GM23338 (cell line): Measurements from ENCODE around the gene VPS45. TPM values are rescaled to one million over a fixed set of nuclear protein-coding genes. Genes with fewer than 3 reads are reported as not detected.

Source experiments
- ATAC-seq: fragments of 200-7000 bp; cut with Tn5 transposase; 3 replicates; pipeline ENCODE4 v1.9.1; 2020
- DNase-seq: peaks from one replicate; pipeline ENCODE4 v3.0.0-alpha.2; 2015; ENCODE audit warnings: low spot score
- H2AFZ ChIP-seq: fragments of 200-600 bp; sonication (generic); 2 replicates; pipeline ENCODE4 v1.8.0; 2016; ENCODE audit warnings: antibody characterized with exemption, mild to moderate bottlenecking, moderate library complexity
- H3F3A ChIP-seq: fragments of 200-600 bp; sonication (generic); replicated peaks from 2 replicates; pipeline ENCODE4 v1.8.0; 2017; ENCODE audit warnings: antibody characterized with exemption, mixed run types, low read depth
- H3K27ac ChIP-seq: fragments of 200-600 bp; sonication (generic); 2 replicates; pipeline ENCODE4 v1.6.1; 2016; ENCODE audit warnings: low read depth
- H3K27me3 ChIP-seq: fragments of 200-600 bp; sonication (generic); 2 replicates; pipeline ENCODE4 v1.8.0; 2016; ENCODE audit warnings: mild to moderate bottlenecking, mixed run types, moderate library complexity; ENCODE audit not compliant: insufficient read depth
- H3K36me3 ChIP-seq: fragments of 200-600 bp; sonication (generic); 2 replicates; pipeline ENCODE4 v1.8.0; 2016; ENCODE audit warnings: mild to moderate bottlenecking; ENCODE audit not compliant: insufficient read depth
- H3K4me1 ChIP-seq: fragments of 200-600 bp; sonication (generic); 2 replicates; pipeline ENCODE4 v1.8.0; 2016; ENCODE audit warnings: mild to moderate bottlenecking, moderate library complexity; ENCODE audit not compliant: insufficient read depth
- H3K4me2 ChIP-seq: fragments of 200-600 bp; sonication (generic); 2 replicates; pipeline ENCODE4 v1.7.1; 2017; ENCODE audit warnings: mixed run types
- H3K4me3 ChIP-seq: fragments of 200-600 bp; sonication (generic); 2 replicates; pipeline ENCODE4 v1.6.1; 2016; ENCODE audit warnings: mixed run types
- H3K79me2 ChIP-seq: fragments of 200-600 bp; sonication (generic); replicated peaks from 2 replicates; pipeline ENCODE4 v1.8.0; 2017; ENCODE audit warnings: mild to moderate bottlenecking; ENCODE audit not compliant: insufficient read depth
- H3K9me2 ChIP-seq: fragments of 200-600 bp; sonication (generic); 2 replicates; pipeline ENCODE4 v1.8.0; 2017; ENCODE audit not compliant: insufficient read depth
- H4K20me1 ChIP-seq: fragments of 200-600 bp; sonication (generic); replicated peaks from 2 replicates; pipeline ENCODE4 v1.8.0; 2017; ENCODE audit warnings: mild to moderate bottlenecking; ENCODE audit not compliant: insufficient read depth
- H3K27ac Mint-ChIP-seq: 2 replicates; pipeline ENCODE4 v1.8.0; 2020; ENCODE audit warnings: inconsistent platforms, mild to moderate bottlenecking, moderate library complexity, mixed read lengths
- H3K27me3 Mint-ChIP-seq: 3 replicates; pipeline ENCODE4 v1.8.0; 2022; ENCODE audit warnings: low read depth, mild to moderate bottlenecking, moderate library complexity, mixed read lengths, inconsistent platforms; ENCODE audit not compliant: insufficient read depth, poor library complexity
- H3K36me3 Mint-ChIP-seq: 3 replicates; pipeline ENCODE4 v1.8.0; 2021; ENCODE audit warnings: low read depth, mild to moderate bottlenecking, inconsistent platforms, moderate library complexity, mixed read lengths
- H3K4me1 Mint-ChIP-seq: 3 replicates; pipeline ENCODE4 v1.8.0; 2020; ENCODE audit warnings: mild to moderate bottlenecking, inconsistent platforms, mixed read lengths
- H3K4me3 Mint-ChIP-seq: 3 replicates; pipeline ENCODE4 v1.8.0; 2021; ENCODE audit warnings: moderate library complexity, mild to moderate bottlenecking, inconsistent platforms, mixed read lengths
- H3K9me3 Mint-ChIP-seq: 3 replicates; pipeline ENCODE4 v1.8.0; 2020; ENCODE audit warnings: moderate library complexity, mild to moderate bottlenecking, inconsistent platforms, mixed read lengths
- CREB1 ChIP-seq: fragments of 250-450 bp; sonication (Bioruptor Pico); IDR thresholded peaks from 2 replicates; pipeline ENCODE4 v1.5.0; 2020; ENCODE audit warnings: low read depth, mild to moderate bottlenecking, moderate library complexity
- CTCF ChIP-seq, 2 experiments: fragments of 200-600 bp in 1 of 2; sonication (generic) in 1 of 2; conservative IDR thresholded peaks; 2 replicates each; pipeline versions ENCODE4 v1.5.1 to v1.6.1; 2016 to 2017; ENCODE audit warnings: antibody characterized with exemption in 2 of 2, low read depth in 2 of 2, mild to moderate bottlenecking in 2 of 2, moderate library complexity in 1 of 2
- EZH2 ChIP-seq: fragments of 200-600 bp; sonication (generic); IDR thresholded peaks from one replicate; pipeline ENCODE4 v1.8.0; 2017; ENCODE audit warnings: antibody characterized with exemption, mild to moderate bottlenecking, low read depth; ENCODE audit not compliant: unreplicated experiment
- EZH2phosphoT487 ChIP-seq: fragments of 200-600 bp; sonication (generic); IDR thresholded peaks from one replicate; pipeline ENCODE4 v1.8.1; 2018; ENCODE audit warnings: antibody characterized with exemption; ENCODE audit not compliant: unreplicated experiment
- JUNB ChIP-seq: IDR thresholded peaks from one replicate; pipeline ENCODE4 v1.6.1; 2016; ENCODE audit warnings: antibody characterized with exemption; ENCODE audit not compliant: unreplicated experiment
- NANOG ChIP-seq: IDR thresholded peaks from 2 replicates; pipeline ENCODE4 v1.6.1; 2016; ENCODE audit warnings: antibody characterized with exemption, borderline replicate concordance
- POLR2AphosphoS5 ChIP-seq: IDR thresholded peaks from 2 replicates; pipeline ENCODE4 v1.6.1; 2016; ENCODE audit warnings: antibody characterized with exemption, low read depth
- STAT1 ChIP-seq: IDR thresholded peaks from one replicate; pipeline ENCODE4 v1.6.1; 2016; ENCODE audit warnings: antibody characterized with exemption; ENCODE audit not compliant: unreplicated experiment
- ZNF114 ChIP-seq: fragments of 250-450 bp; sonication (Bioruptor Pico); IDR thresholded peaks from 2 replicates; pipeline ENCODE4 v1.5.0; 2020; ENCODE audit warnings: mild to moderate bottlenecking, moderate library complexity
- ZNF331 ChIP-seq: fragments of 250-450 bp; sonication (Bioruptor Pico); IDR thresholded peaks from 2 replicates; pipeline ENCODE4 v1.5.0; 2020; ENCODE audit warnings: low read depth, mild to moderate bottlenecking, moderate library complexity
- polyA plus RNA-seq: library from polyadenylated mRNA; unstranded; fragments of >200 nt; fragmentation: Nextera tagmentation; extraction: Ambion mirVana; gene quantifications from 2 replicates; pipeline ENCODE4 v1.2.1, GENCODE V29; 2016
- total RNA-seq: library from RNA; depleted of rRNA; stranded (reverse); fragments of >200 nt; shearing (Covaris generic); gene quantifications from 2 replicates; pipeline ENCODE4 v1.2.3, GENCODE V29; 2014
- TF ChIP-seq, protein P1 (sequence below): IDR thresholded peaks from one replicate; pipeline ENCODE4 v1.6.1; 2018; ENCODE audit warnings: antibody characterized with exemption; ENCODE audit not compliant: unreplicated experiment
- TF ChIP-seq, protein P2 (sequence below): fragments of 250-450 bp; sonication (Bioruptor Pico); IDR thresholded peaks from 2 replicates; pipeline ENCODE4 v1.5.0; 2020; ENCODE audit warnings: mild to moderate bottlenecking, moderate library complexity
- TF ChIP-seq, protein P3 (sequence below): IDR thresholded peaks from 2 replicates; pipeline ENCODE4 v1.6.1; 2016; ENCODE audit warnings: antibody characterized with exemption

The VPS45 gene
- total and polyA plus RNA-seq, 2 experiments from 2014 or later: 23.5 to 37.5 TPM

- peaks cover 12% of the 10 kb centered on the region for H3K4me1 Mint-ChIP-seq
- no peaks in the 10 kb centered on the region for H3K27me3 ChIP-seq
- no peaks in the 10 kb centered on the region for H3K79me2 ChIP-seq
- no peak overlapping the region for H2AFZ ChIP-seq
- no peak overlapping the region for H3K4me3 ChIP-seq
- peaks cover 12% of the 10 kb centered on the region; the same call in 2 of the 3 replicates for H3K9me3 Mint-ChIP-seq
- no peaks in the 10 kb centered on the region for H3F3A ChIP-seq
- H3K4me2 ChIP-seq: no peak overlapping the region
- no peaks in the 10 kb centered on the region for H3K36me3 ChIP-seq
- DNase-seq: no peak
- ATAC-seq: no peak
- H4K20me1 ChIP-seq: no peaks in the 10 kb centered on the region
- no peak overlapping the region for H3K4me3 Mint-ChIP-seq
- H3K27ac Mint-ChIP-seq: no peak overlapping the region
- H3K27ac ChIP-seq: no peak overlapping the region
- peaks cover 8% of the 10 kb centered on the region; the same call in 1 of the 3 replicates for H3K36me3 Mint-ChIP-seq
- H3K9me2 ChIP-seq: no peaks in the 10 kb centered on the region
- TF ChIP-seq ZNF331 (no peak), POLR2AphosphoS5 (no peak), EZH2phosphoT487 (no peak), CREB1 (CRISPR knock-in tag) (no peak), CTCF (conservative IDR thresholded peaks at IDR 0.05; ENCODE audit: low read depth in 2 of 2) (no peak), JUNB (no peak), NANOG (no peak), EZH2 (no peak), STAT1 (no peak), ZNF114 (no peak)
- TF ChIP-seq, protein P1, sequence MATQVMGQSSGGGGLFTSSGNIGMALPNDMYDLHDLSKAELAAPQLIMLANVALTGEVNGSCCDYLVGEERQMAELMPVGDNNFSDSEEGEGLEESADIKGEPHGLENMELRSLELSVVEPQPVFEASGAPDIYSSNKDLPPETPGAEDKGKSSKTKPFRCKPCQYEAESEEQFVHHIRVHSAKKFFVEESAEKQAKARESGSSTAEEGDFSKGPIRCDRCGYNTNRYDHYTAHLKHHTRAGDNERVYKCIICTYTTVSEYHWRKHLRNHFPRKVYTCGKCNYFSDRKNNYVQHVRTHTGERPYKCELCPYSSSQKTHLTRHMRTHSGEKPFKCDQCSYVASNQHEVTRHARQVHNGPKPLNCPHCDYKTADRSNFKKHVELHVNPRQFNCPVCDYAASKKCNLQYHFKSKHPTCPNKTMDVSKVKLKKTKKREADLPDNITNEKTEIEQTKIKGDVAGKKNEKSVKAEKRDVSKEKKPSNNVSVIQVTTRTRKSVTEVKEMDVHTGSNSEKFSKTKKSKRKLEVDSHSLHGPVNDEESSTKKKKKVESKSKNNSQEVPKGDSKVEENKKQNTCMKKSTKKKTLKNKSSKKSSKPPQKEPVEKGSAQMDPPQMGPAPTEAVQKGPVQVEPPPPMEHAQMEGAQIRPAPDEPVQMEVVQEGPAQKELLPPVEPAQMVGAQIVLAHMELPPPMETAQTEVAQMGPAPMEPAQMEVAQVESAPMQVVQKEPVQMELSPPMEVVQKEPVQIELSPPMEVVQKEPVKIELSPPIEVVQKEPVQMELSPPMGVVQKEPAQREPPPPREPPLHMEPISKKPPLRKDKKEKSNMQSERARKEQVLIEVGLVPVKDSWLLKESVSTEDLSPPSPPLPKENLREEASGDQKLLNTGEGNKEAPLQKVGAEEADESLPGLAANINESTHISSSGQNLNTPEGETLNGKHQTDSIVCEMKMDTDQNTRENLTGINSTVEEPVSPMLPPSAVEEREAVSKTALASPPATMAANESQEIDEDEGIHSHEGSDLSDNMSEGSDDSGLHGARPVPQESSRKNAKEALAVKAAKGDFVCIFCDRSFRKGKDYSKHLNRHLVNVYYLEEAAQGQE: no peak
- TF ChIP-seq, protein P2, sequence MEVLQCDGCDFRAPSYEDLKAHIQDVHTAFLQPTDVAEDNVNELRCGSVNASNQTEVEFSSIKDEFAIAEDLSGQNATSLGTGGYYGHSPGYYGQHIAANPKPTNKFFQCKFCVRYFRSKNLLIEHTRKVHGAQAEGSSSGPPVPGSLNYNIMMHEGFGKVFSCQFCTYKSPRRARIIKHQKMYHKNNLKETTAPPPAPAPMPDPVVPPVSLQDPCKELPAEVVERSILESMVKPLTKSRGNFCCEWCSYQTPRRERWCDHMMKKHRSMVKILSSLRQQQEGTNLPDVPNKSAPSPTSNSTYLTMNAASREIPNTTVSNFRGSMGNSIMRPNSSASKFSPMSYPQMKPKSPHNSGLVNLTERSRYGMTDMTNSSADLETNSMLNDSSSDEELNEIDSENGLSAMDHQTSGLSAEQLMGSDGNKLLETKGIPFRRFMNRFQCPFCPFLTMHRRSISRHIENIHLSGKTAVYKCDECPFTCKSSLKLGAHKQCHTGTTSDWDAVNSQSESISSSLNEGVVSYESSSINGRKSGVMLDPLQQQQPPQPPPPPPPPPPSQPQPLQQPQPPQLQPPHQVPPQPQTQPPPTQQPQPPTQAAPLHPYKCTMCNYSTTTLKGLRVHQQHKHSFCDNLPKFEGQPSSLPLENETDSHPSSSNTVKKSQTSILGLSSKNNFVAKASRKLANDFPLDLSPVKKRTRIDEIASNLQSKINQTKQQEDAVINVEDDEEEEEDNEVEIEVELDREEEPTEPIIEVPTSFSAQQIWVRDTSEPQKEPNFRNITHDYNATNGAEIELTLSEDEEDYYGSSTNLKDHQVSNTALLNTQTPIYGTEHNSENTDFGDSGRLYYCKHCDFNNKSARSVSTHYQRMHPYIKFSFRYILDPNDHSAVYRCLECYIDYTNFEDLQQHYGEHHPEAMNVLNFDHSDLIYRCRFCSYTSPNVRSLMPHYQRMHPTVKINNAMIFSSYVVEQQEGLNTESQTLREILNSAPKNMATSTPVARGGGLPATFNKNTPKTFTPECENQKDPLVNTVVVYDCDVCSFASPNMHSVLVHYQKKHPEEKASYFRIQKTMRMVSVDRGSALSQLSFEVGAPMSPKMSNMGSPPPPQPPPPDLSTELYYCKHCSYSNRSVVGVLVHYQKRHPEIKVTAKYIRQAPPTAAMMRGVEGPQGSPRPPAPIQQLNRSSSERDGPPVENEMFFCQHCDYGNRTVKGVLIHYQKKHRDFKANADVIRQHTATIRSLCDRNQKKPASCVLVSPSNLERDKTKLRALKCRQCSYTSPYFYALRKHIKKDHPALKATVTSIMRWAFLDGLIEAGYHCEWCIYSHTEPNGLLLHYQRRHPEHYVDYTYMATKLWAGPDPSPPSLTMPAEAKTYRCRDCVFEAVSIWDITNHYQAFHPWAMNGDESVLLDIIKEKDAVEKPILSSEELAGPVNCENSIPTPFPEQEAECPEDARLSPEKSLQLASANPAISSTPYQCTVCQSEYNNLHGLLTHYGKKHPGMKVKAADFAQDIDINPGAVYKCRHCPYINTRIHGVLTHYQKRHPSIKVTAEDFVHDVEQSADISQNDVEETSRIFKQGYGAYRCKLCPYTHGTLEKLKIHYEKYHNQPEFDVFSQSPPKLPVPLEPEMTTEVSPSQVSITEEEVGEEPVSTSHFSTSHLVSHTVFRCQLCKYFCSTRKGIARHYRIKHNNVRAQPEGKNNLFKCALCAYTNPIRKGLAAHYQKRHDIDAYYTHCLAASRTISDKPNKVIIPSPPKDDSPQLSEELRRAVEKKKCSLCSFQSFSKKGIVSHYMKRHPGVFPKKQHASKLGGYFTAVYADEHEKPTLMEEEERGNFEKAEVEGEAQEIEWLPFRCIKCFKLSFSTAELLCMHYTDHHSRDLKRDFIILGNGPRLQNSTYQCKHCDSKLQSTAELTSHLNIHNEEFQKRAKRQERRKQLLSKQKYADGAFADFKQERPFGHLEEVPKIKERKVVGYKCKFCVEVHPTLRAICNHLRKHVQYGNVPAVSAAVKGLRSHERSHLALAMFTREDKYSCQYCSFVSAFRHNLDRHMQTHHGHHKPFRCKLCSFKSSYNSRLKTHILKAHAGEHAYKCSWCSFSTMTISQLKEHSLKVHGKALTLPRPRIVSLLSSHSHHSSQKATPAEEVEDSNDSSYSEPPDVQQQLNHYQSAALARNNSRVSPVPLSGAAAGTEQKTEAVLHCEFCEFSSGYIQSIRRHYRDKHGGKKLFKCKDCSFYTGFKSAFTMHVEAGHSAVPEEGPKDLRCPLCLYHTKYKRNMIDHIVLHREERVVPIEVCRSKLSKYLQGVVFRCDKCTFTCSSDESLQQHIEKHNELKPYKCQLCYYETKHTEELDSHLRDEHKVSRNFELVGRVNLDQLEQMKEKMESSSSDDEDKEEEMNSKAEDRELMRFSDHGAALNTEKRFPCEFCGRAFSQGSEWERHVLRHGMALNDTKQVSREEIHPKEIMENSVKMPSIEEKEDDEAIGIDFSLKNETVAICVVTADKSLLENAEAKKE (CRISPR knock-in tag): no peak
- TF ChIP-seq, protein P3, sequence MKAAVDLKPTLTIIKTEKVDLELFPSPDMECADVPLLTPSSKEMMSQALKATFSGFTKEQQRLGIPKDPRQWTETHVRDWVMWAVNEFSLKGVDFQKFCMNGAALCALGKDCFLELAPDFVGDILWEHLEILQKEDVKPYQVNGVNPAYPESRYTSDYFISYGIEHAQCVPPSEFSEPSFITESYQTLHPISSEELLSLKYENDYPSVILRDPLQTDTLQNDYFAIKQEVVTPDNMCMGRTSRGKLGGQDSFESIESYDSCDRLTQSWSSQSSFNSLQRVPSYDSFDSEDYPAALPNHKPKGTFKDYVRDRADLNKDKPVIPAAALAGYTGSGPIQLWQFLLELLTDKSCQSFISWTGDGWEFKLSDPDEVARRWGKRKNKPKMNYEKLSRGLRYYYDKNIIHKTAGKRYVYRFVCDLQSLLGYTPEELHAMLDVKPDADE: no peak
- H3K27me3 Mint-ChIP-seq: peaks cover 8% of the 10 kb centered on the region
- H3K4me1 ChIP-seq: no peaks in the 10 kb centered on the region; the same call in 1 of the 2 replicates
Observed at GRCh38 chr1:150192012-150192411, 124.4 kb downstream of the VPS45 start.
